Activated CD8-positive, alpha-beta memory T cell treated with anti-CD3 and anti-CD28 coated beads, Interleukin-2, amount 50 U/mL, for 4 hours (primary cell): ENCODE measurements around the gene ZNF558.
"Not testable (repeated sequence)": the region's sequence is repeated elsewhere in the genome, so short reads cannot be mapped to it uniquely, and the experiment has no call there.

Source experiments
- DNase-seq: peaks from one replicate; pipeline ENCODE4 v3.0.0-alpha.2; 2020

ZNF558 gene

DNA sequence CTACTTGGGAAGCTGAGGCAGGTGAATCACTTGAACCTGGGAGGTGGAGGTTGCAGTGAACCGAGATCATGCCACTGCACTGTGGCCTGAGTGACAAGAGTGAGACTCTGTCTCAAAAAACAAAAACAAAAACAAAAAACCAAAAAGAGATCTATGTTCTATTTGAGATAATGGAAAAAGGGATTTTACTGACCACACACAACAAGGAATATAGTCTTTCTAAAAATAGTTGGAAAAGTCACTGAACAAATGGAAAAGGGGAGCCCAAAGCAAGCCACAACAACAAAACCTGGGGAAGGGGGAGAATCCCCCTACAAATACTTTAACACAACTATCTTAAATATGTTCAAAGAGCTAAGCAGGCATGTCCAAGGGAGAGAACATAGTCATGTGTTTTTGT lies 37.3 kb downstream of the ZNF558 start:
- DNase-seq, result no peak

DNA sequence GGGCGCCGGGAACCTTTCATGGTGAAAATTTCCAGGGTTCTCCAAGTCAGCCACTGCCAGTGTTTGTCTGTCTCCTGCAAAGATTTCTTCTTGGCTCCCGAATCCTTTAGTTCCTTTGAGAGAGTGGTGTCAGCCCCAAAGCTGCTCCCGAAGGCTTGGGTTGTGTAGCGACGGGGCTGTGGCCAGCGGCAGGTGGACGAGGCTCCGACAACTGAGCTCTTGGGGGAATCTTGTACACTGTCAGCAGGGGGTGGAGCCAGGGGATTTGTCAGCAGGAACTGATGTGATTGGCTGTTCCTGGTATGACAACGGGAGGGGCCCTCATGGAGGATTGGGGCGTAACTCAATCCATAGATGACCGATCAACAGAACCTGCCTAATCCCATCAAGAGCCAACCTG lies 58.5 kb downstream of the ZNF558 start:
- not testable (repeated sequence) for DNase-seq

DNA sequence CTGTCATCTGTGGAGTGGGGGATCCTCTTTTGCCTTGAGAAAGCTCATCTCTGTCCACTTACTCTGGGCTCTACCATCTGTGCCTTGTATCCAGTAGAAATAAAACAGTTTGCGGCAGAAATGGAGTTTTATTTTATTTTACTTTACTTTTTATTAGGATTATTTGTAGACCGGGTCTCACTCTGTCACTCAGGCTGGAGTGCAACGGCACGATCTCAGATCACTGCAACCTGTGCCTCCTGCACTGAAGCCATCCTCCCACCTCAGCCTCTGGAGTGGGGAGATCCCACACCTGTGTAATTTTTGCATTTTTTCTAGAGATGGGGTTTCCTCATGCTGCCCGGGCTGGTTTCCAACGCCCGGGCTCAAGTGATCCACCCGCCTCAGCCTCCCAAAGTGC lies 62.8 kb downstream of the ZNF558 start:
- not testable (repeated sequence) for DNase-seq

DNA sequence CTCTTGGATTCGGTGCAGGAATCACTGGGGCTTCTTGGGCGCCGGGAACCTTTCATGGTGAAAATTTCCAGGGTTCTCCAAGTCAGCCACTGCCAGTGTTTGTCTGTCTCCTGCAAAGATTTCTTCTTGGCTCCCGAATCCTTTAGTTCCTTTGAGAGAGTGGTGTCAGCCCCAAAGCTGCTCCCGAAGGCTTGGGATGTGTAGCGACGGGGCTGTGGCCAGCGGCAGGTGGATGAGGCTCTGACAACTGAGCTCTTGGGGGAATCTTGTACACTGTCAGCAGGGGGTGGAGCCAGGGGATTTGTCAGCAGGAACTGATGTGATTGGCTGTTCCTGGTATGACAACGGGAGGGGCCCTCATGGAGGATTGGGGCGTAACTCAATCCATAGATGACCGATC lies 64.8 kb downstream of the ZNF558 start:
- DNase-seq, result not testable (repeated sequence)
